ENCODE measurements around the gene ZNF764.

- no peak for TF ChIP-seq CTCF (IDR thresholded peaks at IDR 0.05)
- TF ChIP-seq POLR2A (IDR thresholded peaks at IDR 0.05; ENCODE audit: low read depth) = no peak
Observed at GRCh38 chr16:30565984-30566383, 7.8 kb upstream of the ZNF764 start.

All from esophagus muscularis mucosa (tissue), 3 donors.